GM18498 (cell line): ENCODE measurements around the gene DOCK4.

Source experiments
- ATAC-seq: cut with Tn5 transposase; IDR thresholded peaks from one replicate; pipeline ENCODE4 v1.9.1; 2021; ENCODE audit warnings: mild to moderate bottlenecking, moderate library complexity; ENCODE audit not compliant: unreplicated experiment

The DOCK4 gene

GRCh38 chr7:111697771-111698170 is 508.4 kb downstream of the DOCK4 start:
- ATAC-seq: no peak

GRCh38 chr7:111694376-111694775 is 511.8 kb downstream of the DOCK4 start:
- ATAC-seq: no peak

GRCh38 chr7:111690364-111691111 is 515.7 kb downstream of the DOCK4 start:
- ATAC-seq: no peak

GRCh38 chr7:111685349-111685748 is 520.9 kb downstream of the DOCK4 start:
- no peak for ATAC-seq

GRCh38 chr7:111682588-111683340 is 523.4 kb downstream of the DOCK4 start:
- ATAC-seq: no peak

- ATAC-seq: no peak
These were observed 525.0 kb downstream of the DOCK4 start for GRCh38 chr7:111681242-111681641.

GRCh38 chr7:111678986-111679385 is 527.2 kb downstream of the DOCK4 start:
- no peak for ATAC-seq

- ATAC-seq: no peak
These were observed 527.9 kb downstream of the DOCK4 start for GRCh38 chr7:111678281-111678680.

- ATAC-seq: no peak
These were observed 528.4 kb downstream of the DOCK4 start for GRCh38 chr7:111677848-111678247.

- no peak for ATAC-seq
These were observed 529.4 kb downstream of the DOCK4 start for GRCh38 chr7:111676811-111677210.
